ENCODE data around the gene CTDSP1.

Gene CTDSP1

GRCh38 chr2:218369330-218369729 is 30.3 kb upstream of the CTDSP1 start:
- DNase-seq (ENCODE audit: low read depth in 2 of 2), result no peak
- H3K4me3 ChIP-seq (replicated peaks in 1 of 2; ENCODE audit: low read depth in 2 of 2, low read length in 2 of 2), result no peak overlapping the region
- TF ChIP-seq, protein P1, sequence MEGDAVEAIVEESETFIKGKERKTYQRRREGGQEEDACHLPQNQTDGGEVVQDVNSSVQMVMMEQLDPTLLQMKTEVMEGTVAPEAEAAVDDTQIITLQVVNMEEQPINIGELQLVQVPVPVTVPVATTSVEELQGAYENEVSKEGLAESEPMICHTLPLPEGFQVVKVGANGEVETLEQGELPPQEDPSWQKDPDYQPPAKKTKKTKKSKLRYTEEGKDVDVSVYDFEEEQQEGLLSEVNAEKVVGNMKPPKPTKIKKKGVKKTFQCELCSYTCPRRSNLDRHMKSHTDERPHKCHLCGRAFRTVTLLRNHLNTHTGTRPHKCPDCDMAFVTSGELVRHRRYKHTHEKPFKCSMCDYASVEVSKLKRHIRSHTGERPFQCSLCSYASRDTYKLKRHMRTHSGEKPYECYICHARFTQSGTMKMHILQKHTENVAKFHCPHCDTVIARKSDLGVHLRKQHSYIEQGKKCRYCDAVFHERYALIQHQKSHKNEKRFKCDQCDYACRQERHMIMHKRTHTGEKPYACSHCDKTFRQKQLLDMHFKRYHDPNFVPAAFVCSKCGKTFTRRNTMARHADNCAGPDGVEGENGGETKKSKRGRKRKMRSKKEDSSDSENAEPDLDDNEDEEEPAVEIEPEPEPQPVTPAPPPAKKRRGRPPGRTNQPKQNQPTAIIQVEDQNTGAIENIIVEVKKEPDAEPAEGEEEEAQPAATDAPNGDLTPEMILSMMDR (IDR thresholded peaks at IDR 0.05; ENCODE audit: low read depth, low read length), result no peak

GRCh38 chr2:218370410-218371063 is 29.1 kb upstream of the CTDSP1 start:
- H3K4me3 ChIP-seq (replicated peaks in 1 of 2; ENCODE audit: low read depth in 2 of 2, low read length in 2 of 2), result no peak overlapping the region
- DNase-seq (ENCODE audit: low read depth in 2 of 2), result peak; percentile 66 to 71
- TF ChIP-seq, protein P1 (IDR thresholded peaks at IDR 0.05; ENCODE audit: low read depth, low read length), result no peak

DNA sequence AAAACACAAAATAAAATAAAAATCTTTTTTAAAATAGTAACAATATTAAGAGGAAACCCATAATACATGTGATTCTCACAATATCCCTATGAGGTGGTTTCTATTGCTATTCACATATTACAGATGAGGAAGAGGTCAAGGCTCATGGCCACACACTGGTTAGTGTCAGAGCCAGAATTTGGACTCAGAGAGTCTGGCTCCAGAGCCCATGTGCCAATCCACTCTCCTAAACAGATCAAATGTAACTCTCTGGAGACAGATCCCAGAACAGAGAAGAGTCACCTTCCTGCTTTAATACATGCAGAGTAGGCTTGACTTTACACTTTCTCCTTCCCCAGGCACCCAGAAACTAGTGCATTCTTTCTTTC is 27.7 kb upstream of the CTDSP1 start:
- DNase-seq (ENCODE audit: low read depth in 2 of 2), result no peak
- TF ChIP-seq, protein P1 (IDR thresholded peaks at IDR 0.05; ENCODE audit: low read depth, low read length), result no peak
- H3K4me3 ChIP-seq (replicated peaks in 1 of 2; ENCODE audit: low read depth in 2 of 2, low read length in 2 of 2), result no peak overlapping the region

GRCh38 chr2:218374795-218375194 is 24.9 kb upstream of the CTDSP1 start:
- no peak overlapping the region for H3K4me3 ChIP-seq (replicated peaks in 1 of 2; ENCODE audit: low read depth in 2 of 2, low read length in 2 of 2)
- TF ChIP-seq, protein P1 (IDR thresholded peaks at IDR 0.05; ENCODE audit: low read depth, low read length), result no peak
- no peak for DNase-seq (ENCODE audit: low read depth in 2 of 2)

GRCh38 chr2:218375212-218375611 is 24.5 kb upstream of the CTDSP1 start:
- TF ChIP-seq, protein P1 (IDR thresholded peaks at IDR 0.05; ENCODE audit: low read depth, low read length), result no peak
- peak; percentile 56 to 85 for DNase-seq (ENCODE audit: low read depth in 2 of 2)
- no peak overlapping the region for H3K4me3 ChIP-seq (replicated peaks in 1 of 2; ENCODE audit: low read depth in 2 of 2, low read length in 2 of 2)

GRCh38 chr2:218378053-218378452 is 21.6 kb upstream of the CTDSP1 start:
- no peak for DNase-seq (ENCODE audit: low read depth in 2 of 2)
- no peak overlapping the region for H3K4me3 ChIP-seq (replicated peaks in 1 of 2; ENCODE audit: low read depth in 2 of 2, low read length in 2 of 2)
- TF ChIP-seq, protein P1 (IDR thresholded peaks at IDR 0.05; ENCODE audit: low read depth, low read length), result no peak

- no peak for DNase-seq (ENCODE audit: low read depth in 2 of 2)
- H3K4me3 ChIP-seq (replicated peaks in 1 of 2; ENCODE audit: low read depth in 2 of 2, low read length in 2 of 2), result no peak within 1 kb of the TSS
- TF ChIP-seq, protein P1 (IDR thresholded peaks at IDR 0.05; ENCODE audit: low read depth, low read length), result no peak
Measured at GRCh38 chr2:218381916-218382366, 17.7 kb upstream of the CTDSP1 start, which contains the start of gene SLC11A1. TSS of gene SLC11A1 (plus strand) at chr2:218382273. CDS start at chr2:218382369, 96 bp downstream.
